Brain microvascular endothelial cell (primary cell): ENCODE results near the gene RECK.
A peak's percentile ranks its signal among the peaks of the same experiment; 100 is the strongest.
"Not testable (repeated sequence)": the region's sequence is repeated elsewhere in the genome, so short reads cannot be mapped to it uniquely, and the experiment has no call there.

Source experiments
- DNase-seq: peaks from one replicate; pipeline ENCODE4 v3.0.0-alpha.2; 2020
- H3K27ac ChIP-seq: fragments of 250-450 bp; sonication (Bioruptor Pico); 2 replicates; pipeline ENCODE4 v1.5.1; 2020; ENCODE audit warnings: mild to moderate bottlenecking, moderate library complexity
- H3K27me3 ChIP-seq: fragments of 250-450 bp; sonication (Bioruptor Pico); replicated peaks from 2 replicates; pipeline ENCODE4 v1.5.1; 2020; ENCODE audit warnings: mild to moderate bottlenecking
- H3K36me3 ChIP-seq: fragments of 250-450 bp; sonication (Bioruptor Pico); replicated peaks from 2 replicates; pipeline ENCODE4 v1.5.1; 2020; ENCODE audit warnings: mild to moderate bottlenecking
- H3K4me3 ChIP-seq: 2 replicates; pipeline ENCODE4 v1.5.1; 2011; ENCODE audit warnings: low read depth, mild to moderate bottlenecking, control low read depth, low read length, moderate library complexity
- in situ Hi-C: cut with HindIII; loops from 2 replicates; pipeline ENCODE4 v1.10.0; 2017; ENCODE audit warnings: low sequenced_read_pairs, low pct_ligation_motif_present
- TF ChIP-seq, protein P1 (sequence below): IDR thresholded peaks from 2 replicates; pipeline ENCODE4 v1.5.1; 2011; ENCODE audit warnings: low read depth, mild to moderate bottlenecking, moderate library complexity, low read length, control low read depth, inconsistent platforms; ENCODE audit errors: missing control alignments

Gene RECK

GRCh38 chr9:36152741-36153438 lies 116.2 kb downstream of the RECK start:
- H3K4me3 ChIP-seq: no peak overlapping the region
- H3K27me3 ChIP-seq: no peaks in the 10 kb centered on the region
- TF ChIP-seq, protein P1, sequence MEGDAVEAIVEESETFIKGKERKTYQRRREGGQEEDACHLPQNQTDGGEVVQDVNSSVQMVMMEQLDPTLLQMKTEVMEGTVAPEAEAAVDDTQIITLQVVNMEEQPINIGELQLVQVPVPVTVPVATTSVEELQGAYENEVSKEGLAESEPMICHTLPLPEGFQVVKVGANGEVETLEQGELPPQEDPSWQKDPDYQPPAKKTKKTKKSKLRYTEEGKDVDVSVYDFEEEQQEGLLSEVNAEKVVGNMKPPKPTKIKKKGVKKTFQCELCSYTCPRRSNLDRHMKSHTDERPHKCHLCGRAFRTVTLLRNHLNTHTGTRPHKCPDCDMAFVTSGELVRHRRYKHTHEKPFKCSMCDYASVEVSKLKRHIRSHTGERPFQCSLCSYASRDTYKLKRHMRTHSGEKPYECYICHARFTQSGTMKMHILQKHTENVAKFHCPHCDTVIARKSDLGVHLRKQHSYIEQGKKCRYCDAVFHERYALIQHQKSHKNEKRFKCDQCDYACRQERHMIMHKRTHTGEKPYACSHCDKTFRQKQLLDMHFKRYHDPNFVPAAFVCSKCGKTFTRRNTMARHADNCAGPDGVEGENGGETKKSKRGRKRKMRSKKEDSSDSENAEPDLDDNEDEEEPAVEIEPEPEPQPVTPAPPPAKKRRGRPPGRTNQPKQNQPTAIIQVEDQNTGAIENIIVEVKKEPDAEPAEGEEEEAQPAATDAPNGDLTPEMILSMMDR: no peak
- in situ Hi-C loops: no loop called here
- DNase-seq: no peak
- H3K27ac ChIP-seq: no peak overlapping the region
- H3K36me3 ChIP-seq: peaks cover 4% of the 10 kb centered on the region

DNA sequence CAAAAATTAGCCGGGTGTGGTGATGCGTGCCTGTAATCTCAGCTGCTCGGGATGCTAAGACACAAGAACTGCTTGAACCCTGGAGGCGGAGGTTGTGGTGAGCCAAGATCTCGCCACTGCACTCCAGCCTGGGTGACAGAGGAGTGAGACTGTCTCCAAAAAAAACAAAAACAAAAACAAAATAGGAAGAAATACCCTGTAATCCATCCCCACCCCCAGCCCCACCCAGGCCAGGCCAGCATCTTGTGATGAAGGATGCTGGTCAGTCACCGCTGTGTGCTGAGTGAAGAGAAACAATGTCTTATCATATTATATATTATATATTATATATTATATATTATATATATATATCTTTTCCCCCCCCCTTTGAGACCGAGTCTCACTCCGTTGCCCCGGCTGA lies 117.0 kb downstream of the RECK start:
- Histone ChIP-seq H3K4me3 (no peak overlapping the region), H3K27ac (peak overlapping the region; percentile 69), H3K27me3 (no peaks in the 10 kb centered on the region), H3K36me3 (peaks cover 4% of the 10 kb centered on the region)
- TF ChIP-seq, protein P1: no peak
- in situ Hi-C loops: no loop called here
- no peak for DNase-seq

DNA sequence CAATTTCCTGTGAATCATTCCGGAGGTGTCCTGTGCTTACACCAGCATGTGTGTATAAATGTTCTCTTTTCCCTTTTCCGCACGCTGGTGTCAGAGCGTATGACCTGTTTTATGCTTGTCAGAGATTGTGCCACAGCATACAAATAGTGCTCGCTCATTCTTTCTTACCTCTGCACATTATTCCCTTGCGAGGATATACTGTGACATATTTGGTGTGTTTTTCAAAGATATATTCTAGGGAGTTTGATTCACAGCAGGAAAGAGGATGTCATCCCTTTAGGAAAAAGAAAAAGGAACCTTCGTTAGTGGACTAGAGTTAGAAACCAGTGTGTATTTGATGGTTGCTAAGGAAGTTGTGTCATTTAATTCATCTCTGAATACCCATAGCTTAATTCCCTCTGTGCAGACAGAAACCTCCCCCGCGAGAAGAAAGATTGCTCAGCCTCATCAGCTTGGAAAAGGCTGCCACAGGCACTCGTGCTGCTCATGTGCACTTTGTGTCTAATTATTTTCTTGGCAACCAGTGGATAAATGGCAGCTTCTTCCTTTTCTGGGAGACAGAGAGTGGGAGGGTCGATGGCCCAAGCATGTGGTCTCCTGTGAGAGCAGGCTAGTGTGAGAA lies 117.7 kb downstream of the RECK start:
- TF ChIP-seq, protein P1: no peak
- in situ Hi-C loops: no loop called here
- Histone ChIP-seq H3K27me3 (no peaks in the 10 kb centered on the region), H3K4me3 (no peak overlapping the region), H3K36me3 (peaks cover 4% of the 10 kb centered on the region), H3K27ac (peak overlapping the region; percentile 69)
- DNase-seq: peak; percentile 76

GRCh38 chr9:36156116-36156515 lies 119.4 kb downstream of the RECK start:
- no peaks in the 10 kb centered on the region for H3K27me3 ChIP-seq
- peaks cover 4% of the 10 kb centered on the region for H3K36me3 ChIP-seq
- no peak for DNase-seq
- in situ Hi-C loops: no loop called here
- no peak overlapping the region for H3K4me3 ChIP-seq
- TF ChIP-seq, protein P1: no peak
- H3K27ac ChIP-seq: no peak overlapping the region

DNA sequence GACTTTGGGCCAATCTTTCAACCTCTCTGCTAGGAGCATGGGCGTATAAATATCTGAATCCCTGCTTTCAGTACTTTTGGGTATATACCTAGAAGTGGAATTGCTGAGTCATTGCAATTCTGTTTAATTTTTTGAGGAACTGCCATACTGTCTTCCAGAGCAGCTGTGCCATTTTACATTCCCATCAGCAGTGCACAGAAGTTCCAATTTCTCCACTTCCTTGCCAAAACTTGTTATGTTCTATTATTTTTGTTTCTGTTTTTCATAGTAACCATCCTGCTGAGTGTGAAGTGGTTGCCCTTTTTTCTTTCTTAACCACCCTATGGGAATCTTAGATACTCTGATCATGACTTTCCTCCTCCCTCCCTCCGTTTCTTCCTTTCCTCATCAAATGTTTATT lies 121.4 kb downstream of the RECK start:
- no peak for DNase-seq
- H3K27ac ChIP-seq: no peak overlapping the region
- TF ChIP-seq, protein P1: no peak
- in situ Hi-C loops: no loop called here
- H3K4me3 ChIP-seq: no peak overlapping the region
- H3K36me3 ChIP-seq: peaks cover 4% of the 10 kb centered on the region
- no peaks in the 10 kb centered on the region for H3K27me3 ChIP-seq

DNA sequence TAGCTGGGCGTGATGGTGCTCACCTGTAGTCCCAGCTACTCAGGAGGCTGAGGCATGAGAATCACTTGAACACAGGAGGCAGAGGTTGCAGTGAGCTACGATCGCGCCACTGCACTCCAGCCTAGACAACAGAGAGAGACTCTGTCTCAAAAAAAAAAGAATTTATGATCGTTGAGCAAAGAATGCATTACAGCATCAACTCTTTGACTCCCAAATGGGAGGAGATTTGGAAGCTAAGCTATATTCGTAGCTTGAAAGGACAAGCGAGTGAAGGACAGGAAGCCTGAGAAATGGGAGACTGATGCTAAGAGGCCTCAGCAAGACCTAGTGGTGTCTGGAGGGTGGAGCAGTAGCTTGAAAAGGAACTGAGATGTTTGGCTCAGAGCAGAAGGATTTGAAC lies 122.2 kb downstream of the RECK start:
- Histone ChIP-seq H3K27me3 (no peaks in the 10 kb centered on the region), H3K27ac (no peak overlapping the region), H3K4me3 (no peak overlapping the region), H3K36me3 (peaks cover 4% of the 10 kb centered on the region)
- DNase-seq: no peak
- in situ Hi-C loops: no loop called here
- TF ChIP-seq, protein P1: no peak

- H3K4me3 ChIP-seq, DNase-seq, H3K27ac ChIP-seq, in situ Hi-C loops, H3K27me3 ChIP-seq, H3K36me3 ChIP-seq: not testable (repeated sequence)
These were observed 122.8 kb downstream of the RECK start for GRCh38 chr9:36159509-36159908.

DNA sequence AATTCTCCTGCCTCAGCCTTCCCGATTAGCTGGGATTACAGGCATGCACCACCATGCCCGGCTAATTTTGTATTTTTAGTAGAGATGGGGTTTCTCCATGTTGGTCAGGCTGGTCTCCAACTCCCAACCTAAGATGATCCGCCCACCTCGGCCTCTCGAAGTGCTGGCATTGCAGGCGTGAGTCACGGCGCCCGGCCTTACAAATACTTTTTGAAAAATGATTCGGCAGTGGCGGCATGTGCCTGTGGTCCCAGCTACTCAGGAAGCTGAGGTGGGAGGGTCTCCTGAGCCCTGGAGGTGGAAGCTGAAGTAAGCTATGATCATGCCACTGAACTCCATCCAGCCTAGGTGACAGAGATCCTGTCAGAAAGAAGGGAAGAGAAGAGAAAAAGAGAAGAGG lies 123.4 kb downstream of the RECK start:
- H3K27me3 ChIP-seq, H3K27ac ChIP-seq, DNase-seq, in situ Hi-C loops, H3K4me3 ChIP-seq, H3K36me3 ChIP-seq: not testable (repeated sequence)
